GM21619 (cell line): ENCODE measurements around the gene STIL.
"Not testable (repeated sequence)": the region's sequence is repeated elsewhere in the genome, so short reads cannot be mapped to it uniquely, and the experiment has no call there.

Experiments
- ATAC-seq: cut with Tn5 transposase; IDR thresholded peaks from one replicate; pipeline ENCODE4 v1.9.1; 2021; ENCODE audit not compliant: unreplicated experiment

Gene STIL

GRCh38 chr1:47223174-47223920 is 90.6 kb downstream of the STIL start:
- no peak for ATAC-seq

DNA sequence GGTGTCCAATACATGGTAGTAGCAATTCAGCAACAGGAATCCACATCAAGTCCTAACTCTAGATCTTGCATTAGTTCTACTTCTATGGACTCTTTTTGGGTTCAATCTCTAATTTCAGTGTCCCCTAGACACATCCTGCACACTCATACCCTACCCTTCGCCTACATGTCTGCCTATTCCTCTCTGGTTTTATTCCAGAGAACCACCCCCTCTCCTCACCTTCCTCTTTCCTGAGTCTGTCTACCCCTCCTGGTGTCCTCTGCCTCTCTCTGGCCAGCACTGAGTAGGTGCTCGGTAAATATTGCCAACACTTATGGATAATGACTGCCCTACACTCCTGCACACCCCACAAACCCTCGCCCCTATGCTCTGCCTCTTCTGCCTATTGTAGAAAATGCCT is 91.5 kb downstream of the STIL start:
- no peak for ATAC-seq

GRCh38 chr1:47219590-47220220 is 94.2 kb downstream of the STIL start:
- ATAC-seq: no peak

DNA sequence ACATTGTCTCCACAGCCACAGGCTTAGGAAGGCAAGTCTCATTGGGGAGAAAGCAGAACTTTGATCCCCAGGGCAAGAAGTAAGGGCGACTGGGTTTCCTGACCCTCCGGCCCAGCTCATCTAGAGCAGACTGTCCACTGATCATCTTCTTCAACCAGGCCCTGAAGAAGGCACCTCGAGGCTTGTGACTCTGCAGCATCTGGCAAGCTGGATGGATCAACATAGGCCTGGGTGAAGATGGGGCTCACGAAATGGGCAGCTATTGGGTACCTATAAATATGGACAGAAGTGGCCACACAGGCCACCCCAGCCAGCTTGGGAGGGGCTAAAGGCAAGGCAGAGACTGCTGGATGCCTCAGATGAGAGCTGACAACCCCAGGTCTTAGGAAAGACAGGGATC is 94.9 kb downstream of the STIL start:
- no peak for ATAC-seq

GRCh38 chr1:47216278-47217059 is 97.5 kb downstream of the STIL start:
- ATAC-seq: no peak

DNA sequence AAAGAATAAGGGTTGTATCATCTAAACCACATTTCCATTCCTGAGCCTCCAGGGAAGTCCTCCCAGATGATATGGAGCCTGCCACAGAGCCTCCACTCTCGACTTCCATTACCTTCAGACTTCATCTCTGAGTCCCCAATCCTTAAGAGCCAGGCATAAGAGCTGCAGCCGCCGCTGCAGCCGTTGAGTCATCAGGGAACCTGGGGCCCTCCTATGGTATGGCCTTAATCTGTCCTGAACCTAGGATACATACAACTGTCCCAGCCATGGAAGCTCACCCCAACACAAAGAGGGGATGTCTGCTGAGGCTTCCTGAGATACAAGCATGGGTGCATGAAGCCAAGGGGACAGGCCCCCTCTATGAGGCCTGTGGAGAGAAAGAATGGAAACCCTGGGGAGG is 98.2 kb downstream of the STIL start:
- no peak for ATAC-seq

- no peak for ATAC-seq
Observed at GRCh38 chr1:47214549-47214948, 99.4 kb downstream of the STIL start.

DNA sequence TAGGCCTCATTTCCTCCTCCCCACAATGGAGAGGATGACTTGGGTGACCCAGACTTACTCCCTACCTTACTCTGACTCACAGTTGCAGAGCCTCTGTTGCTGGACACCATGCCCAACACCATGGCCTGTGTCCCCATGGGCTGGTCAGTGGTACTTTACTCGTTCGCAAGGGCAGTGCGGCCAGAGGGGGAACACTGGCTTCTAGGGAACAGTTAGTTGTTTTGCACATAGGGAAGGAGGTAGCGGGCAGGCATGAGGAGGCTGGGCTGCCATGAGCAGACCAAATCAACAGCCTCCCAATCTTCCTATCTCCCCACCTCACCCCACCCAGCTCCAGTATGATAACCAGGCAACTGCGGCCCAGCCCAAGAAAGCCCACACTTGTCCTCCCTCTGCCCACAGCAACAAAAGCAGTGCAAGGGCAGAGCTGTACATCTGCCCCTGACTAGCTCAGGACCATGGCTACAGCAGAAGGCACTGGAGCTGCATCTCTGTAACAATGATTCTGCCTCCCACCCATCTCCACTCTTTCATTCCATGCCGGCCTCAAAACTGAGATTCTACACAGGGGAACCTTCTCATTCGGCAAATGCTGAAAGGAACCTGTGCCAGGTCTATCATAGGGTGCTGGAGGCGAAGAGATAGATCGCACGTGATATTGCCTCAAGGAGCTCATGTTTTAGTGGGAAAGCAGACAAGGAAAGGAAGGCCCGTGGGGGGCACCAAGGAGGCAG is 100.5 kb downstream of the STIL start:
- ATAC-seq: no peak

- no peak for ATAC-seq
Observed at GRCh38 chr1:47212636-47213229, 101.2 kb downstream of the STIL start.

DNA sequence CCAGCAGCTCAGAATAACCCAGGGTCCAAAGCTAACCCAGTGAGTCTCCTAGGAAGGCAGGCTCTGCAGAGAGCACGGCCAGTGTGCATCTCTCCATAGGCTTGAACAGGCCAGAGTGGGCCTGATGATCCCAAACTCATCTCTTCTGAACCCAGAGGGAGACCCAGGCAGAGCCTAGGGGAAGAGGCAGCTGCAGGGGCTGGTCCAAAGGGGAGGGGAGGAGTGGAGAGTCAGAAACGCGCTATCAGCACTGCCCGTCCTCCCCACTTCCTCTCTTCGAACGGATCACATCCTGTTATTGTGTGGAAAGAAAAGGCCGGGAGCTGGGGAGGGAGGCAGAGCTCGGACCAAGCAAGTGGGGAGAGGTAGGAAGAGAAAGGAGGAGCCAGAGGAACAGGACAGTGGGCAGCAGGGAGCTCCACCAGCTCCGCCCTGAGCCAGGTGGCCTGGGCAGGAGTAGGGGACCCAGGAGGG is 102.1 kb downstream of the STIL start:
- ATAC-seq: no peak

GRCh38 chr1:47210666-47211065 is 103.3 kb downstream of the STIL start:
- no peak for ATAC-seq

DNA sequence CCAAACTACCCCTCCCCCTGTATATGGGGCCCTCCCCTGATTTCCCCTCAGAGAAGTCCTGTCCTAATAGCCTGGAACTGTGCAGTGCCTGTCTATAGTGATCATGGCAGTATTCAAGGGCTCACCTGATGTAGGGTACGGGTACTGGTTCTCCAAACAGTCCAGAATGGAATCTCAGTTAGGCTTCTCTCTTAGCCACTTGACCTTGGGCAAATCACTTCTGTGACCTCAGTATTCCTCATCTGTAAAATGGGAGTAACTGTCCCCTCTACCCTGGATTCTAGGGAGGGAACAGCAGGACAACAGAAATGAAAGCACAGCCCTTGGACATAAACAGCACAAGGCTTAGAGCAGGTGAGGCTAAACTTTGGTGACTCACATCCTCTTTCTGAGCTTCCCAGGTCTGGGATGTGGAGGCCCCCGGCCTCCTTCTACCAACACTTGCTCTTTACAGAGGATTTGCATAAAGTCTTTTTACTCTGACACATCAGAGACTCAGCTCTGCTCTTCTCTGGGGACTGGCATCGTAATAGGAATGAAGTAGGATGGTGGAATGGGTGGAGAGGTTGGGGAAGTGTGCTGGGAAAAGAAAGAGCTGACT is 104.1 kb downstream of the STIL start:
- ATAC-seq: no peak

DNA sequence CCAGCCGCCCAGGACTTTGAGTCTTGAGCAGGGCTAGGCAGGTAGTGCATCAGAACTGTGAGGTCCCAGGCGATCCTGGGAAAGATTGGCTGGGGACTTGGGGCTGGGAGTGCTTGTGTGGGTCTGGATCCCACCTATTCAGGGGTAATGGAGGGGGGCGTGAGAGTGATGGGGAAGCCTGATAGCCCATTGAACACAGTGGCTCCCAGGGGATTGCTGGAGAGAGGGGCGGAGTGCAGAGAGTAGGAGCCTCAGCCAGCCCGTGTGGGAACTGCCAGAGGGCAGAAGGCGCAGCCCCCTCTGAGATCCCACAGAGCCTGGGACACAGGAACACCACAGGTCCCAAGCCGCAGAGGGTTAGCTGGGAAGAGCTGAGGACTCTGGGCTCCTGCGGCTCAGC is 104.9 kb downstream of the STIL start:
- ATAC-seq: no peak

DNA sequence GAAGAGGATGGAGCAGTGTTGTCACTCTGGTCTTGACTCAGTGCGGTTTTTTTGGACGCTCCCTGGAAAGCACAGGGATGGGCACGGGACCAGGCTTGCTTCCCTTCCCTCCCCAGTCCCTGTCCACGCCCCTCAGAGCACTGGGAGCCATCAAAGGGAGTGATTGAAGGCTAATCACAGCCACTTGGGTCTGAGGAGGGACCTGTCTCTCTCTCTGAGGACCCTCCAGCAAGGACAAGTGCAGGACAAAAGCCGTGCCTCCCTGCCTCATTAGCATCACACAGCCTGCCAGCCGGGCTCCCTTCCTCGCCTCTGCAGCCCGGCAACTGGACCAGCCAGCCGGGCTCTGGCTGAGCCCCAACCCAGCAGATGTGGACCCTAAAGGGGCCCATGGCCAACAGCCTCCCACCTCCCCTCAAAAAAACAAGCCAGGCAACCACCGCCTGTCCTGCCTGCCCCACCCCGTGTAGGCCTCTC is 105.5 kb downstream of the STIL start:
- no peak for ATAC-seq

DNA sequence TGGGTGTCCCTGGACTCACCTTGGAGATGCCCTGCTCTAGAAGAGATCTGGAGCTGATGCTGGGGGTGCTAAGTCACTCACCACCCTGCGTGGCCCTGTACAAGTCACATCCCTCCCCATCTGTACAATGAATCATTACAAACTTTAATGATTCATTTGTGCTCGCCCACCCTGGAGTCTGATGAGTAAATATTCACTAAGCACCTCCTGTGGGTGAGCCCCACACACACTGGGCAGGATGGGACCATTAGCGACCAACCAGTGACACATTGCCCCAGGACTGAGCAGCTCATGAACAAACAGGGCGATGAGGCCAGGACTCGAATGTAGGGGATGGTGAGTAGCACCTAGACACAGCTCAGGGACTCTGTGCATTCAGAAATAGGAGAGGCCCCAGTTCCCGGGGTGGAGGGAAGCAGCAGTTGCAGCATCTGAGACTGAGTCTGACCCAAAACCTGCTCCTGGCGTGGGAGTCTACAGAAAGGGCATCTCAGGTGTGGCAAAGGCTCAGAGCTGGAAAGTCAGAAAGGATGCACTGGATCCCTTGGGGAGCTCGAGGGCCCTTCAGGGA is 106.1 kb downstream of the STIL start:
- ATAC-seq: no peak

DNA sequence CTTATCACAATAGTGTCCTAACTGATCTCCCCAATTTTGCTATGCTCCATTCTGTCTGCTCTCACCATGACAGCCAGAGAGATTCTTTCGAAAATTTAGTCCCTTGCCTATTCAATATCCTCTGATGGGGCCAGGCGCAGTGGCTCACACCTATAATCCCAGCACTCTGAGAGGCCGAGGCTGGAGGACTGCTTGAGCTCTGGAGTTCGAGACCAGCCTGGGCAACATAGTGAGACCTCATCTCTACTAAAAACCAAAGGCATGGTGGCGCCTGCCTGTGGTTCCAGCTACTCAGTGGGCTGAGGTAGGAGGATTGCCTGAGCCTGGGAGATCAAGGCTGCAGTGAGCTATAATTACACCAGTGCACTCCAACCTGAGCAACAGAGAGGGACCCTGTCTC is 108.0 kb downstream of the STIL start:
- no peak for ATAC-seq

- not testable (repeated sequence) for ATAC-seq
Observed at GRCh38 chr1:47203504-47203903, 110.4 kb downstream of the STIL start.

- no peak for ATAC-seq
Observed at GRCh38 chr1:47201179-47201578, 112.8 kb downstream of the STIL start.
